HG02973 (cell line): ENCODE data around the gene ANO1.

Source experiments
- ATAC-seq: cut with Tn5 transposase; IDR thresholded peaks from one replicate; pipeline ENCODE4 v1.9.1; 2021; ENCODE audit warnings: moderate library complexity; ENCODE audit not compliant: unreplicated experiment

Gene ANO1

GRCh38 chr11:70111269-70112016 is 33.3 kb downstream of the ANO1 start:
- ATAC-seq: no peak

GRCh38 chr11:70112017-70112434 is 33.9 kb downstream of the ANO1 start:
- ATAC-seq: no peak

GRCh38 chr11:70113801-70114200 is 35.7 kb downstream of the ANO1 start:
- no peak for ATAC-seq

- no peak for ATAC-seq
Measured at GRCh38 chr11:70115778-70116177, 37.7 kb downstream of the ANO1 start.

- ATAC-seq: no peak
Measured at GRCh38 chr11:70116386-70117065, 38.4 kb downstream of the ANO1 start.

GRCh38 chr11:70117567-70118145 is 39.5 kb downstream of the ANO1 start:
- no peak for ATAC-seq

GRCh38 chr11:70118642-70119041 is 40.5 kb downstream of the ANO1 start:
- ATAC-seq: no peak

GRCh38 chr11:70119502-70119901 is 41.4 kb downstream of the ANO1 start:
- no peak for ATAC-seq

GRCh38 chr11:70120674-70121073 is 42.6 kb downstream of the ANO1 start:
- ATAC-seq: no peak

GRCh38 chr11:70122490-70123198 is 44.5 kb downstream of the ANO1 start:
- ATAC-seq: no peak

- no peak for ATAC-seq
Measured at GRCh38 chr11:70123711-70124110, 45.6 kb downstream of the ANO1 start.

GRCh38 chr11:70124321-70125000 is 46.3 kb downstream of the ANO1 start:
- no peak for ATAC-seq

- ATAC-seq: no peak
Measured at GRCh38 chr11:70126494-70126893, 48.4 kb downstream of the ANO1 start.

- no peak for ATAC-seq
Measured at GRCh38 chr11:70127653-70128434, 49.7 kb downstream of the ANO1 start.

GRCh38 chr11:70128435-70128906 is 50.4 kb downstream of the ANO1 start:
- no peak for ATAC-seq

GRCh38 chr11:70129051-70129592 is 51.0 kb downstream of the ANO1 start:
- ATAC-seq: no peak

GRCh38 chr11:70130636-70131035 is 52.5 kb downstream of the ANO1 start:
- no peak for ATAC-seq

GRCh38 chr11:70131606-70132190 is 53.6 kb downstream of the ANO1 start:
- no peak for ATAC-seq

GRCh38 chr11:70132641-70133040 is 54.5 kb downstream of the ANO1 start:
- ATAC-seq: no peak
